Natural killer cell treated with Interleukin-12 subunit alpha and Interleukin-12 subunit beta and Interleukin-15 and Interleukin-18, amount 100 ng/mL, for 72 hours (primary cell): ENCODE measurements around the gene SP100. TPM values are rescaled to one million over a fixed set of nuclear protein-coding genes. Genes with fewer than 3 reads are reported as not detected.
"Not testable (repeated sequence)": the region's sequence is repeated elsewhere in the genome, so short reads cannot be mapped to it uniquely, and the experiment has no call there.

Experiments
- ATAC-seq, 2 donors: fragments of 150-1000 bp; cut with Tn5 transposase in 1 of 2; sonication (Bioruptor Pico), chemical (Tn5 transposase) in 1 of 2; 2 replicates each; pipeline ENCODE4 v1.10.0; 2021
- DNase-seq: peaks from one replicate; pipeline ENCODE4 v3.0.0; 2022; ENCODE audit warnings: low spot score
- H3K27ac Mint-ChIP-seq, 2 donors: 1 replicate in 1 of 2; 2 replicates in 1 of 2; pipeline ENCODE4 v1.8.0; 2022; ENCODE audit warnings: mixed read lengths in 2 of 2, mild to moderate bottlenecking in 1 of 2, moderate library complexity in 1 of 2
- H3K27me3 Mint-ChIP-seq, 2 donors: 1 replicate in 1 of 2; 2 replicates in 1 of 2; pipeline ENCODE4 v1.8.0; 2022; ENCODE audit warnings: mixed read lengths in 2 of 2
- H3K36me3 Mint-ChIP-seq: one replicate; pipeline ENCODE4 v1.8.0; 2022; ENCODE audit warnings: mixed read lengths
- H3K4me1 Mint-ChIP-seq, 2 donors: 1 replicate in 1 of 2; 2 replicates in 1 of 2; pipeline ENCODE4 v1.8.0; 2022; ENCODE audit warnings: low read depth in 2 of 2, mixed read lengths in 2 of 2, mild to moderate bottlenecking in 1 of 2
- H3K4me3 Mint-ChIP-seq: one replicate; pipeline ENCODE4 v1.8.0; 2022; ENCODE audit warnings: mixed read lengths
- H3K9me3 Mint-ChIP-seq: 2 replicates; pipeline ENCODE4 v1.8.0; 2022; ENCODE audit warnings: mixed read lengths
- total RNA-seq, 2 donors: library from RNA; stranded (reverse); gene quantifications; one replicate each; pipeline ENCODE4 v1.2.3, GENCODE V29; 2022

The SP100 gene
- total RNA-seq, 2 donors from 2014 or later: 179 to 190 TPM

DNA sequence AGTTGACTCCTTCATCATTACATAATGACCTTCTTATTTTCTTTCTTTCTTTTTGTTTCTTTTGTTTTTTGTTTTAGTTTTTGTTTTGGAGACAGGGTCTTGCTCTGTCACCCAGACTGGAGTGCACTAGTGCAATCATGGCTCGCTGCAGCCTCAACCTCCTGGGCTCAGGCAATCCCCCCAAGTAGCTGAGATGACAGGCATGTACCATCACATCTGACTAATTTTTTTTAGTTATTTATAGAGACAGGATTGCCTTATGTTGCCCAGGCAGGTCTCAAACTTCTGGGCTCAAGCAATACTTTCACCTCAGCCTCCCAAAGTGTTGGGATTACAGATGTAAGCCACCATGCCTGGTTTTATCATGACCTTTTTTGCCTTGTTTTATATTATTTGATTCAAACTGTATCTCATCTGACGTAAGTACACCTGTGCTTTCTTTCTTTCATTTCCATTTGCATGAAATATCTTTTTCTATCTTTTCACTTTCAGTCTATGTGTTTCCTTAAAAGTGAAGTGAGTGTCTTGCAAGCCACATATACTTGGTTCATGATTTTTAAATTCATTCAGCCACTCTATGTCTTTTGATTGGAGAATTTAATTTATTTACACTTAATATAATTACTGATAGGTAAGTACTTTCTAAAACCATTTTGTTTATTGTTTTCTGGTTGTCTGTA, 39.1 kb downstream of the SP100 start:
- peaks cover 62 to 81% of the 10 kb centered on the region in 2 donors for H3K4me1 Mint-ChIP-seq
- H3K36me3 Mint-ChIP-seq: peaks cover 76% of the 10 kb centered on the region
- H3K4me3 Mint-ChIP-seq: no peak overlapping the region
- H3K27ac Mint-ChIP-seq: peak overlapping the region; percentile 7 to 44
- H3K9me3 Mint-ChIP-seq: peaks cover 9% of the 10 kb centered on the region
- DNase-seq (no peak), ATAC-seq (no peak)
- H3K27me3 Mint-ChIP-seq: no peaks in the 10 kb centered on the region

DNA sequence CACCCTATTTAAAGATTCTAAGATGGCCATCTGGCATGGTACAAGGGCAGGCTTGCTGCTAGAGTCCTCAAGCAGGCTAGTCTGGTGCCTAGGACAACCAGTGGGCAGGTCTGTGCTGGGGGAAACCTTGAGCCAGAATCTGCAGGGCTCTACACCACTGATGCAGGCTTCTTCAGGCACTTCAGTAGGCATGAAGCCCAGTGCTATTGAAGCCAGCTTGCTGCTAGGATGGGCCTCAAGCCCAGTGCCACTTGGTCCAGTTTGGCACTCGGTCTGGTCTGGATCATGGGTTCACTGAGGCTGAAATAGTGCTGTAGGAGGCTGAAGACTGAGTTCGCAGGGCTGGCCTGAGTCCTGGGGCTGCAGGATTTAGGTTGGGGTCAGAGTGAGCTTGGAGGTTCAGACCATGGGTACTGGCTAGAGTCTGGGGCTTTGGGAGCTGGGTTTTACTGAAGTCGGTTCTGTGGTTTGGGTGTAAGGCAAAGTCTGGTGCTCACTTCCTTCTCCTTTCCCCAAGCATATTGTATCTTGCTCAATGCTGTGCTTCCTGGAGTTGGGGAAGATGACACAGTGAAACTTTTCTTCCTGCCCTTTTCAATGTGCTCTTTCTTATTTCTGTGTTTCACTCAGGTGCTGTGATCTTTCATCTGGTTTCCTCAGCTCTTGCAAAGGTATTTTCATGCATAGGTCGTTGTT, 41.2 kb downstream of the SP100 start:
- no peaks in the 10 kb centered on the region for H3K27me3 Mint-ChIP-seq
- H3K4me3 Mint-ChIP-seq: peak overlapping the region; percentile 67
- peaks cover 9% of the 10 kb centered on the region for H3K9me3 Mint-ChIP-seq
- DNase-seq (peak; percentile 61), ATAC-seq (peak; percentile 77 to 79)
- peaks cover 82% of the 10 kb centered on the region for H3K36me3 Mint-ChIP-seq
- peaks cover 63 to 82% of the 10 kb centered on the region in 2 donors for H3K4me1 Mint-ChIP-seq
- peak overlapping the region; percentile 59 to 62 for H3K27ac Mint-ChIP-seq

DNA sequence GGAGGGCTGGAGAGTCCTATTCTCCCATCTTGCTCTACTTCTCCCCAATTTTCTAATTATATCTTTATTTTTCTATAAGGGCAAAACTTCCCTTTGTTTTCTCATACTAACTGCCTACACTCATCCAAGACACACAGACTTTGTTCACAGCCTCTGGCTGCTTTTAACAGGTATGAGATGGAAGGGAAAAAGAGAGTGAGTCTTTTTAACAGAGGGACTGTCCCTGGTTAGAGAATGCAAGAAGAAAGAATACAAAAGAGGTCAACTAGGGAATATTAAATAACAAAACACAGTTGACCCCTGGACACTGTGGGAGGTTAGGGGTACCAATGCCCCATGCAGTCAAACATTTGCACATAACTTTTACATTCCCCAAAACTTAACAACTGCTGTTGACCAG, 41.8 kb downstream of the SP100 start:
- H3K4me1 Mint-ChIP-seq: peaks cover 65 to 79% of the 10 kb centered on the region in 2 donors
- no peak for DNase-seq
- H3K27ac Mint-ChIP-seq: peak overlapping the region; percentile 59 to 62
- peaks cover 9% of the 10 kb centered on the region for H3K9me3 Mint-ChIP-seq
- no peaks in the 10 kb centered on the region for H3K27me3 Mint-ChIP-seq
- peaks cover 81% of the 10 kb centered on the region for H3K36me3 Mint-ChIP-seq
- peak overlapping the region; percentile 67 for H3K4me3 Mint-ChIP-seq
- ATAC-seq: peak in 1 of 2 donors; percentile 6

DNA sequence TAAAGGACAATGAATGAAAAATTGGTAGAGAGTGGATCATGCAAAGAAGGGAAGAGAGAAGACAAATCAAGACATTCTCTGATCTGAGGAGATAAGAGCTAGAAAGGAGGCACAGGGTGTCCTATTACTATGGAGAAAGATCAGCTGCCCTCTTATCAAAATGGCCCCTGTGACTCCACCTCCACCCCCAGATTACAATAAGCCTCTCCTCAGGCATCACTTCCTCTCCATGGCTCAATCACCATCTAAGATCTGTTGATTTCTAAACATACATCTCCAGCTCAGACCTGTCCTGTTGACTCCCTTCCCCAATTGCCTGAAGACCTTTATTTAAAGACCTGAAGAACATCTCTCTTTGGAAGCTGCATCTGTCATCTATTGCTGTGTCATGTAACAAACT, 43.2 kb downstream of the SP100 start:
- Mint-ChIP-seq H3K4me1 (peaks cover 57 to 68% of the 10 kb centered on the region in 2 donors), H3K9me3 (peaks cover 9% of the 10 kb centered on the region), H3K4me3 (no peak overlapping the region), H3K27me3 (no peaks in the 10 kb centered on the region), H3K27ac (peak overlapping the region; percentile 59 to 62), H3K36me3 (peaks cover 76% of the 10 kb centered on the region)
- DNase-seq: no peak
- ATAC-seq: peak in 1 of 2 donors; percentile 44

DNA sequence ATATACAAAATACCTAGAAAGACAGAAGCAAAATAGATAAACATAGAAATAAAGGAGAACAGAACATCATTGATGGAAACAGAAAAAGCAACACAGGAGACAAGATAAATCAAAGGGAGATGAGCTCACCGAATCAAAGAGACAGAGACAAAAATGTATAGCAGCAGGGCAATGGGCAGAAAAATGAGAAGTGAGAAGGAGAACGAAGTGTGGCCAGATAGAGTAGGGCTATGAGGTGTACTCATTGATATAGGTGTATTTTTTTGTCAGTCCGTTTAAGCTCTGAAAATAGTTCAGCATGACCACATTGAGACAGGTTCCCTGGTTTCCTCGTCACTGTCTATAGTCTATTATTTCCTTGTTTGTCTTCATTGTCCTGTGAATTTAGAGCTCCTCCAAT, 55.1 kb downstream of the SP100 start:
- peaks cover 28 to 36% of the 10 kb centered on the region in 2 donors for H3K4me1 Mint-ChIP-seq
- H3K27me3 Mint-ChIP-seq: no peaks in the 10 kb centered on the region
- no peak for ATAC-seq
- no peak overlapping the region for H3K4me3 Mint-ChIP-seq
- no peak for DNase-seq
- H3K36me3 Mint-ChIP-seq: peaks cover 71% of the 10 kb centered on the region
- peak overlapping the region; percentile 78 to 80 for H3K27ac Mint-ChIP-seq
- no peaks in the 10 kb centered on the region for H3K9me3 Mint-ChIP-seq

DNA sequence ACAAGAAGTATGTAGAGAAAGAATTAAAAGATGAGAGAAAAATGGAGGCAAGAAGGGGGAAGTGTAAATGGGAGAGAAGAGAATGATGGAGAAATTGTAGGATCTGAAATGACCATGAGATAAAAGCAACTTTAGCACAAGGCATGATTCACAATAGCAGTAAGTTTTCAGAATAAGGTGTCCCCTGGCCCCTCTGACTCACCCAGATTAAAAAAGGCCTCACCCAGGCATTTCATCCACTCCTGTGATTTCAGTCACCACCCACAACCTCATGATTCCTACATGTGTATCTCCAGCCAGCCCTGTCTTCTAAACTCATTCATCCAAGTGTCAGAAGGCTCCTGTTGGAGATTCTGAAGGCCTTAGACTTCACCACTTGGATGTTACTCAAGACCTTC, 56.6 kb downstream of the SP100 start:
- peak overlapping the region; percentile 78 to 80 for H3K27ac Mint-ChIP-seq
- peaks cover 25 to 36% of the 10 kb centered on the region in 2 donors for H3K4me1 Mint-ChIP-seq
- H3K27me3 Mint-ChIP-seq: no peaks in the 10 kb centered on the region
- ATAC-seq (peak; percentile 94 to 95), DNase-seq (no peak)
- no peaks in the 10 kb centered on the region for H3K9me3 Mint-ChIP-seq
- peak overlapping the region; percentile 45 for H3K4me3 Mint-ChIP-seq
- H3K36me3 Mint-ChIP-seq: peaks cover 66% of the 10 kb centered on the region

DNA sequence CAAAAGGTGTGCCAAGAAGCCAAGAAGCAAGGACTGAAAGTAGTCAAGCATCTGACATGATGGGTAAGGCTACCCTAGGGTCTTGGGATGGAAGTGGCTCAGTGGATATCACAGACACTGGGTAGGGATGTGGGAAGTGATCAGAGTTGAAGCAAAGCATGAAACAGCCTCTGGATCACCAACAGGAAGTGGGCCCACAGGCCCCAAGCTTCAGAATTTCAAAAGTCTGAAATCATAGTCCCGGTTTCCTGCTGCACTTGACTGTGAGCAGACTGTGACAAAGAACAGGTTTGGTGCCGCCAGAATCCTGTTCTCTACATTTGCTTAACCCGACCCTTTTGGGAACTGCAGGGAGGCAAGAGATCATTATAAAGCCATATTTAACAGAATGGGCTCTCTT, 57.4 kb downstream of the SP100 start:
- DNase-seq (no peak), ATAC-seq (peak; percentile 60 to 71)
- Mint-ChIP-seq H3K36me3 (peaks cover 66% of the 10 kb centered on the region), H3K4me1 (peaks cover 25 to 36% of the 10 kb centered on the region in 2 donors), H3K4me3 (peak overlapping the region; percentile 45), H3K9me3 (no peaks in the 10 kb centered on the region), H3K27me3 (no peaks in the 10 kb centered on the region), H3K27ac (peak overlapping the region; percentile 78 to 80)

DNA sequence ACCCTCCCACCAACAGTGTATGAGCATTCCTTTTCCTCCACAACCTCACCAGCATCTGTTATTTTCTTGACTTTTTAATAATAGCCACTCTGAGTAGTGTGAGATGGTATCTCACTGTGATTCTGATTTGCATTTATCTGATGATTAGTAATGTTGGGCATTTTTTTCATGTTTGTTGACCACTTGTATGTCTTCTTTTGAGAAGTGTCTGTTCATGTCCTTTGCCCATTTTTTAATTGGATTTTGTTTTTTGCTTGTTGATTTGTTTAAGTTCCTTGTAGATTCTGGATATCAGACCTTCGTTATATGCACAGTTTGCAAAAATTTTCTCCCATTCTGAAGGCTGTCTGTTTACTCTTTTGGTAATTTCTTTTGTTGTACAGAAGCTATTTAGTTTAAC, 59.1 kb downstream of the SP100 start:
- no peaks in the 10 kb centered on the region for H3K9me3 Mint-ChIP-seq
- H3K27me3 Mint-ChIP-seq: no peaks in the 10 kb centered on the region
- peaks cover 74% of the 10 kb centered on the region for H3K36me3 Mint-ChIP-seq
- H3K27ac Mint-ChIP-seq: peak overlapping the region in 1 of 2 donors; percentile 11
- H3K4me1 Mint-ChIP-seq: peaks cover 31 to 36% of the 10 kb centered on the region in 2 donors
- H3K4me3 Mint-ChIP-seq: no peak overlapping the region
- DNase-seq: no peak
- ATAC-seq: no peak

DNA sequence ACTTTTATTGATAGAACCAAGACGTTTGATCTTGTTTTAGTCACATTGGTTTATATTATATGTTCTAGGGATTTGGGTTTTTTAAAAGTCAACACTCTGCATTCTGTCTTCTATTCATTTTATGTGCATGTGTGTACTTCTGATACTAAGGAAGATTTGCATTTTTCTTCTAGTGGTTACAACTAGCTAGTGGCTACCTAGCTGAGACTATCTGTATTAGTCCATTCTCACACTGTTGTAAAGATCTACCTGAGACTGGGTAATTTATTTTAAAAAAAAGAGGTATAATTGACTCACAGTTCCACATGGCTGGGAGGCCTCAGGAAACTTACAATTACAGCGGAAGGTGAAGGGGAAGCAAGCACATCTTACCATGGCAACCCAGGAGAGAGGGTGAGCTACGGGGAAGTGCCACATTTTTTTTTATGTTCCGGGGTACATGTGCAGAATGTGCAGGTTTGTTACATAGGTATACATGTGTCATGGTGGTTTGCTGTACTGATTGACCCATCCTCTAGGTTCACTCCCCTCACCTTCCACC, 69.9 kb downstream of the SP100 start:
- no peak for DNase-seq
- no peak for ATAC-seq
- Mint-ChIP-seq H3K27ac (no peak overlapping the region), H3K4me1 (peaks cover 12 to 22% of the 10 kb centered on the region in 2 donors), H3K36me3 (peaks cover 59% of the 10 kb centered on the region), H3K27me3 (no peaks in the 10 kb centered on the region), H3K9me3 (peaks cover 9% of the 10 kb centered on the region), H3K4me3 (no peak overlapping the region)

DNA sequence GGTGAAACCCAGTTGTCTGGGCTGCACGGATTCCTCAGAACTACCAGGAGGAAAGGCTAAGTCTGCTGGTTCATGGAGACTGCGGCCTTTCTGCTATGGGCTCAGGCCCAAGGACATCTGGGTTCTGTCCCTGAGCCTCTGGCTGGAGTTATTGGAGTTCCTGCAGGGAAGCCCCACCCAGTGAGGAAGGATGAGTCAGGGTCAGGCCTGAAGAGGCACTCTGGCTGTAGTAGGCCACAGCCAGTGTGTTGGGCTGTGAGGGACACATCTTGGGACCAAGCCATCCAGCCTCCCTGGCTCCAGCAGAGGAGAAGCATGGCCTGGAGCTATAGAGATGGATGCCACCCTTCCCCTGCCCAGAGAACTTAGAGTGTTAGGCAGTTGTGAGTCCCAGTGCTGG, 75.2 kb downstream of the SP100 start:
- peaks cover 76% of the 10 kb centered on the region for H3K36me3 Mint-ChIP-seq
- not testable (repeated sequence) for H3K27me3 Mint-ChIP-seq, H3K9me3 Mint-ChIP-seq, DNase-seq, H3K27ac Mint-ChIP-seq, ATAC-seq, H3K4me3 Mint-ChIP-seq
- peaks cover 18 to 36% of the 10 kb centered on the region in 2 donors for H3K4me1 Mint-ChIP-seq

DNA sequence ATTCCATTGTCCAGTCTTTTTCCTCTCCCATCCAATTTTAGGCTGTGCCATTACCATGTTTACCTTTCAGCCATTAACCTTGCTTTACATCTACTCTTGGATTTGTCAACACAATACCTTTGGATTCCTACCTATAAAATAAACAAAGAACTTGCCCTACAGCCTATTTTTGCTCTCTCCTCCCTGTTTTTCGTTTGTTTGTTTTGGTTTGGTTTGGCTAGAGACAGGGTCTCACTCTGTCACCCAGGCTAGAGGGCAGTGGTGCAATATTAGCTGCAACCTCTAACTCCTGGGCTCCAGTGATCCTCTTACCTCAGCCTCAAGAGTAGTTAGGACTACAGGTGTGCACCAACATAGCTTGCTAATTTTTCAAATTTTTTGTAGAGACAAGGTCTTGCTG, 76.1 kb downstream of the SP100 start:
- H3K4me3 Mint-ChIP-seq: no peak overlapping the region
- no peak for DNase-seq
- H3K4me1 Mint-ChIP-seq: peaks cover 25 to 40% of the 10 kb centered on the region in 2 donors
- no peaks in the 10 kb centered on the region for H3K27me3 Mint-ChIP-seq
- no peak overlapping the region for H3K27ac Mint-ChIP-seq
- peaks cover 69% of the 10 kb centered on the region for H3K36me3 Mint-ChIP-seq
- no peak for ATAC-seq
- H3K9me3 Mint-ChIP-seq: peaks cover 10% of the 10 kb centered on the region

DNA sequence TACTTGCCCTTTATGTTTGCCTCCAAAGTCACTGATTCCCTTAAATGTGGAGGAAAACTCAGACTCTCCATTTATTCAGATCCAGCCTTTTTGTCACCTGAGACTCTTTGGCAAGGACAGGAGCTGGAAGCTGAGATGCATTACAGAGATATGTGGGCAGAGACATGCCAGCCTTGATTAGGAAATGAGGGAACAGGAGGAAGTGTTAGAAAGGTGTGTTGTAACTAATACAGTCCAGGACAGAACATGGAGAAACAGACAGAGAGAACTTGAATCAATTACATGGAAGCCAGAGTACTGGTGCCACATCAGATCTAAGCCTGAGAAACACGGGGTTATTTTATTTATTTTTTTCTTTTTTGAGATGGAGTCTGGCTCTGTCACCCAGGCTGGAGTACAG, 79.0 kb downstream of the SP100 start:
- ATAC-seq: no peak
- Mint-ChIP-seq H3K27ac (peak overlapping the region in 1 of 2 donors; percentile 0), H3K27me3 (no peaks in the 10 kb centered on the region), H3K4me3 (no peak overlapping the region), H3K36me3 (peaks cover 58% of the 10 kb centered on the region), H3K9me3 (peaks cover 6% of the 10 kb centered on the region), H3K4me1 (peaks cover 44 to 59% of the 10 kb centered on the region in 2 donors)
- DNase-seq: no peak

DNA sequence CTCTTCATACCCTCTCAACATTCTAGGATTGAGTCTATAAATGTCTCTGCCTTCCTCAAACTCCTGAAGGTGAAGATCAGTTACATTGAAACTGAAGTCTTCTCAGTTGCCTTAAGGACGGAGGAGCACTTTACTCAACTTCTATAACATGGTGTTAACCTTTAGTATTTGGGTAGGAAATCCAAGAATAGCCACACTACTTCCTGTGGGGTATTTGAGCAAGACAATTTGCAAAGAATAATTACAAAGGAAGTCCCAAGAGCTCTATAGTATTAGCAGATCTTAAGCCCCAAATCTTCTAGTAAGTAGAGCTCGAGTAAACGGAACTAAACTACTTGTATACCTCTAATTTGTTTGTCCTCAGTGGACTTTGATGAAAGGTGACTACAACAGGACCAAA, 80.9 kb downstream of the SP100 start:
- H3K36me3 Mint-ChIP-seq: peaks cover 50% of the 10 kb centered on the region
- H3K27ac Mint-ChIP-seq: peak overlapping the region; percentile 86 to 97
- H3K27me3 Mint-ChIP-seq: no peaks in the 10 kb centered on the region
- H3K4me1 Mint-ChIP-seq: peaks cover 40 to 52% of the 10 kb centered on the region in 2 donors
- DNase-seq (no peak), ATAC-seq (peak; percentile 63 to 78)
- peak overlapping the region; percentile 71 for H3K4me3 Mint-ChIP-seq
- H3K9me3 Mint-ChIP-seq: peaks cover 3% of the 10 kb centered on the region

DNA sequence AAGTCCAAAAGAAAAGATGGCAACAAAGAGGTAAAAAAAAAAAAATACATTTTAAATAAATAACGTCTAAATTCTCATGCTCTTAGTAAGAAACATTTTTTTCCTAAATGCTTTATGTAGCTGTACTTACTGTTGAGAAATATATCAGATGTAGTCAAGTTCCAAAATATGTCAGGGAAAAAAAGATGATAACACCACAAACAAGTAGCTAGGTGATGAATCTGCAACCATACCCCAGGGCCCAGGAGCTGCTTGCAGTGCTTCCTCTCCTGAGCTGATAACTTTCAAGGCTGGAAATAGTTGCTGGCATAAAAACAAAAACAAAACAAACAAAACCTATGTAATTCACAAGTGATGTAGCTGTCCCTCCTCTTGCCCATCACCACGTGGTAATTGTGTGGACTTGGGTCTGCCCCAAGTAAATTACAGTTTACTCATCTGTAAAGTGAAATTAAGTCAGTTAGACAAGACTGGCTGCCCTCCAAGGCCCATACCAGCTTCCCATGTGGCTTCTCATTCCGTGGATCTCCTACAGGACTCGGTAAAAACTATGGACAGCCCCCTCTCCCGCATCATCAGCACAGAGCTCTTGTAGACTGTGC, 82.6 kb downstream of the SP100 start:
- peak; percentile 70 to 79 for ATAC-seq
- peaks cover 36 to 42% of the 10 kb centered on the region in 2 donors for H3K4me1 Mint-ChIP-seq
- H3K9me3 Mint-ChIP-seq: peaks cover 3% of the 10 kb centered on the region
- H3K27ac Mint-ChIP-seq: peak overlapping the region; percentile 86 to 97
- no peaks in the 10 kb centered on the region for H3K27me3 Mint-ChIP-seq
- peak overlapping the region; percentile 25 for H3K4me3 Mint-ChIP-seq
- H3K36me3 Mint-ChIP-seq: peaks cover 46% of the 10 kb centered on the region
- DNase-seq: no peak
